OCI-LY3 (cell line): ENCODE data around the gene SH3PXD2B.

Experiments used
- H2AFZ ChIP-seq: fragments of 200-600, 300-600 bp; shearing (Covaris generic); 2 replicates; pipeline ENCODE4 v1.6.0; 2014; ENCODE audit warnings: antibody characterized with exemption, low read depth, low read length
- H3K27ac ChIP-seq: fragments of 200-600, 300-600 bp; sonication (generic); 2 replicates; pipeline ENCODE4 v1.5.1; 2014; ENCODE audit warnings: mild to moderate bottlenecking, low read length, moderate library complexity, mixed read lengths
- H3K27me3 ChIP-seq: fragments of 200-600, 300-600 bp; sonication (generic); 2 replicates; pipeline ENCODE4 v1.6.1; 2014; ENCODE audit warnings: low read depth, low read length, mixed read lengths
- H3K36me3 ChIP-seq: fragments of 200-600, 300-600 bp; sonication (generic); replicated peaks from 2 replicates; pipeline ENCODE3; 2014; ENCODE audit warnings: low read depth, low read length, mixed read lengths
- H3K4me1 ChIP-seq: fragments of 300-600, 200-600 bp; sonication (generic); 2 replicates; pipeline ENCODE4 v1.6.1; 2014; ENCODE audit warnings: low read length, mixed read lengths
- H3K4me2 ChIP-seq: fragments of 200-600, 300-600 bp; sonication (generic); 2 replicates; pipeline ENCODE4 v1.6.1; 2014; ENCODE audit warnings: low read length, mixed read lengths
- H3K4me3 ChIP-seq: fragments of 300-600, 200-600 bp; sonication (generic); 2 replicates; pipeline ENCODE4 v1.5.1; 2014; ENCODE audit warnings: antibody characterized with exemption, mild to moderate bottlenecking, low read length, moderate library complexity
- H3K79me2 ChIP-seq: fragments of 300-600, 200-600 bp; shearing (Covaris generic); 2 replicates; pipeline ENCODE4 v1.6.1; 2014; ENCODE audit warnings: mild to moderate bottlenecking, low read length, mixed read lengths
- H3K9ac ChIP-seq: fragments of 300-600, 200-600 bp; shearing (Covaris generic); 2 replicates; pipeline ENCODE4 v1.6.0; 2014; ENCODE audit warnings: mild to moderate bottlenecking, low read length, moderate library complexity
- H3K9me3 ChIP-seq: fragments of 200-600, 300-600 bp; shearing (Covaris generic); 2 replicates; pipeline ENCODE4 v1.6.1; 2014; ENCODE audit warnings: low read length, mixed read lengths; ENCODE audit not compliant: insufficient read depth
- H4K20me1 ChIP-seq: fragments of 200-600, 300-600 bp; sonication (generic); 2 replicates; pipeline ENCODE4 v1.6.1; 2016; ENCODE audit warnings: low read length, mixed read lengths; ENCODE audit not compliant: insufficient read depth
- EZH2phosphoT487 ChIP-seq: fragments of 200-600 bp; shearing (Covaris generic); IDR thresholded peaks from 2 replicates; pipeline ENCODE4 v1.6.1; 2018; ENCODE audit warnings: antibody characterized with exemption, mixed run types, low read depth
- TF ChIP-seq, protein P1 (sequence below): fragments of 200-600, 300-600 bp; sonication (generic); IDR thresholded peaks from 2 replicates; pipeline ENCODE4 v1.5.1; 2014; ENCODE audit warnings: antibody characterized with exemption, low read length, low read depth

Gene SH3PXD2B

DNA sequence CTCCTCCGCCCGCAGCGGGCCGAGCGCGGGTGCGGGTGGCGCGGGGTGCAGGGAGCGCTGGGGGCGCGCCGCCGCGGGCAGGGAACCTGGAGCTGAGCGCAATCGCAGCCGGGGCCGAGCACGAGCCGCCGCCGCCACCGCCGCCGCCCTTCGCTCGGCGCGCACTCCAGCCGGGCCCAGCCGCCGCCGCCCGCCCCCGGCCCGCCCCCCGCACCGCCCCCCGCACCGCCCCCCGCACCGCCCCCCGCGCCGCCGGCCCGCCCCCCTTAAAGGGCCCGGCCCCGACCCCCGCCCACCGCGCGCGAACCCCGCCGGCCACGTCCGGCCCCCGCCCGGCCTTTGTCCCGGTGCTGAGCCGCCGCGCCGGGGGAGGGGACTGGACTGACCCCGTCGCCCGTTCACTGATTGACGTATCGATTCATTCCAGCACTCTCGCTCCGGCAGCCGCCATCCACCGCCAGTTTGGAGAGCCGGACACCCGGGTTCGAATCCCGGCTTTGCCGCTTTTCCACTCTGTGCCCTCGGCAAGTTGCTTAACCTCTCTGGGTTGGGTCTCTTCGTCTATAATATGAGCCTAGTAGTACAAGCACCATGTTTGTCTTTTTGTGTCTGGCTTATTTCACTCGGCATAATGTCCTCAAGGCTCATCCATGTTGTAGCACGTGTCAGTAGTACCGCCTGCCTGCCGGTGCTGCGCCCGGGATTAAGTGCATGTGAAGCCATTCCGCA lies at the start of gene SH3PXD2B:
SH3PXD2B (minus strand) TSS at position 168 of the 729 bp plus-strand sequence. CDS start 173 bp downstream, outside the sequence.
- 0 out of 2 replicates have a peak, but pooled peaks cover 7% of the 10 kb centered on the region for H3K4me1 ChIP-seq
- no peak for TF ChIP-seq EZH2phosphoT487
- TF ChIP-seq, protein P1, sequence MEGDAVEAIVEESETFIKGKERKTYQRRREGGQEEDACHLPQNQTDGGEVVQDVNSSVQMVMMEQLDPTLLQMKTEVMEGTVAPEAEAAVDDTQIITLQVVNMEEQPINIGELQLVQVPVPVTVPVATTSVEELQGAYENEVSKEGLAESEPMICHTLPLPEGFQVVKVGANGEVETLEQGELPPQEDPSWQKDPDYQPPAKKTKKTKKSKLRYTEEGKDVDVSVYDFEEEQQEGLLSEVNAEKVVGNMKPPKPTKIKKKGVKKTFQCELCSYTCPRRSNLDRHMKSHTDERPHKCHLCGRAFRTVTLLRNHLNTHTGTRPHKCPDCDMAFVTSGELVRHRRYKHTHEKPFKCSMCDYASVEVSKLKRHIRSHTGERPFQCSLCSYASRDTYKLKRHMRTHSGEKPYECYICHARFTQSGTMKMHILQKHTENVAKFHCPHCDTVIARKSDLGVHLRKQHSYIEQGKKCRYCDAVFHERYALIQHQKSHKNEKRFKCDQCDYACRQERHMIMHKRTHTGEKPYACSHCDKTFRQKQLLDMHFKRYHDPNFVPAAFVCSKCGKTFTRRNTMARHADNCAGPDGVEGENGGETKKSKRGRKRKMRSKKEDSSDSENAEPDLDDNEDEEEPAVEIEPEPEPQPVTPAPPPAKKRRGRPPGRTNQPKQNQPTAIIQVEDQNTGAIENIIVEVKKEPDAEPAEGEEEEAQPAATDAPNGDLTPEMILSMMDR, result no peak
- H3K36me3 ChIP-seq, result no peaks in the 10 kb centered on the region
- peak within 1 kb of the TSS; percentile 88 for H2AFZ ChIP-seq
- H3K9me3 ChIP-seq, result no peaks in the 10 kb centered on the region
- H3K27me3 ChIP-seq, result peaks cover 39% of the 10 kb centered on the region
- peak within 1 kb of the TSS; percentile 85 for H3K4me3 ChIP-seq
- no peaks in the 10 kb centered on the region for H4K20me1 ChIP-seq
- H3K9ac ChIP-seq, result peak within 1 kb of the TSS; percentile 50
- peak within 1 kb of the TSS; percentile 84 for H3K4me2 ChIP-seq
- no peak within 1 kb of the TSS for H3K27ac ChIP-seq
- H3K79me2 ChIP-seq, result no peaks in the 10 kb centered on the region

DNA sequence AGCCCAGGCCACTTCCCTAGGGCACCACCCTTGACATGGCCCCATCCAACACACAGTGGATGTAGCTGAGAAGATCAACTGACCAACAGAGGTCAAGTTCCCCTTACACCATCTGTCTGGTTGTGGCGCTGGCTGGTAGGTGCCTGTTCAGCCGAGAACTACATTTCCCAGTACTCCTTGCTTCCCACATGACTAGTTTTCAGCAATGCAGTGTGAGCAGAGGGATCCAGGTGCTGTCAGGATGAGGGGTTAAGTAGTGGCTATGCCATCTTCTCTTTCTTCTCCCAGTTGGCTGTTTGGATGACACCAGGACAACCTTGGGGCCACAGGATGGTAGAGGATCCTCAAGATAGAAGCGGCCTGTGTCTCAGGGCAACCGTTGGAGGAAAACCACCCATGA lies 48.6 kb upstream of the SH3PXD2B start:
- Histone ChIP-seq H3K27me3 (peaks cover 6% of the 10 kb centered on the region; the same call in 1 of the 2 replicates), H2AFZ (no peak overlapping the region), H3K4me1 (no peaks in the 10 kb centered on the region), H3K4me2 (no peak overlapping the region), H3K79me2 (no peaks in the 10 kb centered on the region), H3K9me3 (no peaks in the 10 kb centered on the region), H3K4me3 (no peak overlapping the region), H3K36me3 (no peaks in the 10 kb centered on the region), H3K9ac (no peak overlapping the region), H4K20me1 (no peaks in the 10 kb centered on the region), H3K27ac (no peak overlapping the region)
- TF ChIP-seq EZH2phosphoT487, result no peak
- TF ChIP-seq, protein P1, result no peak

DNA sequence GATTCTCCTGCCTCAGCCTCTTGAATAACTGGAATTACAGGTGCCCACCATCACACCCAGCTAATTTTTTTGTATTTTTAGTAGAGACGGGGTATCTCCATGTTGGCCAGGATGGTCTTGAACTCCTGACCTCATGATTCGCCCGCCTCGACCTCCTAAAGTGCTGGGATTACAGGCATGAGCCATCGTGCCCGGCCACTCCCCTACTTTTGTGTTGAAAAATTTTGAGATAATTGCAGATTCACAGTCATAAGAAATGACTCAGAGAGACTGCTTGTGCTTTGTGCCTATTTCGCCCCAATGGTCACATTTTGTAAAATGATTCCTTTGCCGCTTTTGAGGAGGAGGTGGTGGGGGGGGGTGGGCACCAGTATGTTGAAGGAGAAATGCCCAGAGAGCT lies 48.1 kb upstream of the SH3PXD2B start:
- Histone ChIP-seq H3K4me2 (no peak overlapping the region), H3K27me3 (peaks cover 7% of the 10 kb centered on the region; the same call in 1 of the 2 replicates), H2AFZ (no peak overlapping the region), H3K36me3 (no peaks in the 10 kb centered on the region), H3K4me3 (no peak overlapping the region), H3K9me3 (no peaks in the 10 kb centered on the region), H3K9ac (no peak overlapping the region), H3K79me2 (no peaks in the 10 kb centered on the region), H4K20me1 (no peaks in the 10 kb centered on the region), H3K27ac (no peak overlapping the region), H3K4me1 (no peaks in the 10 kb centered on the region)
- no peak for TF ChIP-seq EZH2phosphoT487
- TF ChIP-seq, protein P1, result no peak

DNA sequence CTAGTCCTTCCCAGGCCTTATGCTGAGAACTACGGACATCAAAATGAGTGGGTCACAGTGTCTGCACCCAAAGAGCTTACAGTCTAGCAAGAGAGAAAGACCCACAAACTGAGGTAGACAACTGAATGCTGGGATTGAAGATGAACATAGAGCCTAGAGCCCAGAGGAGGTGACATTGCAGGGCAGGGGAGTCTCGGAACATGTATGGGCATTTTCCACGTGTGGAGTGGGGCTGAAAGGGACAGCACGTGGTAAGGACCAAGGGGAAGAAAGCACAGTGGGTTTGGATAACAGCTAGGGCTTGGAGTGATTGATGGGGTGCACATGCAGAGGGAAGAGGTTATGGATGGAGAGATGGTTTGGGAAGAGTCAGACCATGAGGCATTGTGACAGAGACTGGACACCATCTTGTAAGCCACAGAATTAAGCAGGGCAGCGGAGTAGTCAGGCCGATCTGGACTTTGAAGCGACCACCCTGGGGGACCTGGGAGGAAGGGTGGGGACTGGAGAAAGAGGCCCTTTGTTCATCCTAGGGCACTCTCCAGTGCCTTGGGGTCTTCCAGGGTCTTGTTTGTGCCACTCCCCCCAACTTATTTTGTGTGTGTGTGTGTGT lies 47.5 kb upstream of the SH3PXD2B start:
- H2AFZ ChIP-seq, result no peak overlapping the region
- no peaks in the 10 kb centered on the region for H4K20me1 ChIP-seq
- H3K9me3 ChIP-seq, result no peaks in the 10 kb centered on the region
- H3K27ac ChIP-seq, result no peak overlapping the region
- H3K36me3 ChIP-seq, result no peaks in the 10 kb centered on the region
- TF ChIP-seq EZH2phosphoT487, result no peak
- no peak overlapping the region for H3K4me2 ChIP-seq
- H3K4me3 ChIP-seq, result no peak overlapping the region
- H3K4me1 ChIP-seq, result no peaks in the 10 kb centered on the region
- H3K9ac ChIP-seq, result no peak overlapping the region
- peaks cover 11% of the 10 kb centered on the region; the same call in 1 of the 2 replicates for H3K27me3 ChIP-seq
- no peaks in the 10 kb centered on the region for H3K79me2 ChIP-seq
